Measurements from ENCODE around the gene RAE1. TPM values are rescaled to one million over a fixed set of nuclear protein-coding genes. Genes with fewer than 3 reads are reported as not detected.

RAE1 gene
- total RNA-seq, 1 experiment from 2014 or later = 53.1 TPM

DNA sequence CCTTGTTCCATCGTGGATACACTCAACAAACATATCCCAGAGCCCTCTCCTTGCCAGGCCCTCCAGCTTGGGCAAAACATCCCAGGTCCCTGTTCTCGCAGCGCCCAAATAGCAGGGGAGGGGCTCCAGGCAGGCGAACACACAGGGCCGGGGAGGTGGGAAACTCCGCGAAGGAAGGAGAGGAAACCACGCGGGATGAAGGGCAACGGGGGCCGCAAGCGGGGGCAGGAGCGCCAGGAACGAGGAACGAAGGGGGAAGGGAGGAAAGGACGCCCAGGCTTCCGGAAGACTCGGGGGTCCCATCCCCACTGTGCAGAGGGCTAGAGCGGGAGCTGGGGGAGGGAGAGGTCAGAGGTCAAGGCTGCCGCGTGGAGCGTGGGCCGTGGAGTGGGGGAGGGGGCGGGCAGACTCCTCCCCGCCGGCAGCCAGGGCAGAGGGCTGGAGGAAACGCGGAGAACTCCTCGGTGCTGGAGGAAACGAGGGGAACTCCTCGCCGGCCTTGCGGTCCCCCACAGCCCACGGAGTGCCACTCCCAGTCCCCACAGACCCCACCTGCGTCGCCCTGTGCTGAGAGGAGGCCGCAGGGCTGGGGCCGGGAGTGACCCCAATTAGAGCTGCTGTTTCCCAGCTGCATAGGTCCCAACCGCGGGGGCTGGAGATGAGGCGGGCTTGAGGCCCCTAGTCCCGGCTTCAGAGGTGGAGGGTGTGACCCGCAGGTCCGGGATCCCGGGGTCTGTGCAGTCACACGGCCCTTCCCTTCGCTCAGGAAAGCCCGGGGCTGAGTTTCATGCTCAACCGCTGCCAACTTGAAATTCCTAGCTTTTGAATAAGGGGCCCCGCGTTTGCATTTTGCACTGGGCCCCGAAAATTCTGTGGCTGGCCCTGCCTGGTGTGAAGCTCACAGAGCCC, 38.9 kb downstream of the RAE1 start:
- H3K4ac ChIP-seq (ENCODE audit: low read depth, low read length) = no peak overlapping the region
- no peak overlapping the region for H3K23ac ChIP-seq (ENCODE audit: insufficient read length, low read depth, low read length)
- H3K79me2 ChIP-seq (ENCODE audit: insufficient read depth, low read length) = no peaks in the 10 kb centered on the region; the same call in 1 of the 2 replicates
- H2BK15ac ChIP-seq (ENCODE audit: low read depth, low read length) = no peak overlapping the region
- peaks cover 3% of the 10 kb centered on the region for H3K79me1 ChIP-seq (ENCODE audit: insufficient read depth, low read depth, low read length, poor library complexity, severe bottlenecking)
- no peaks in the 10 kb centered on the region for H3K9me3 Mint-ChIP-seq
- no peak overlapping the region for H2BK20ac ChIP-seq (ENCODE audit: low read depth, low read length, poor library complexity, severe bottlenecking)
- H3T11ph ChIP-seq (ENCODE audit: low read length) = no peak overlapping the region
- H3K27ac Mint-ChIP-seq = peak overlapping the region in 2 of 3 experiments; percentile 82 to 83; a peak in 3 of 7 replicates
- no peak overlapping the region for H3K9ac ChIP-seq (ENCODE audit: extremely low read depth, insufficient read length, low read length)
- peaks cover 12 to 23% (median 20%) of the 10 kb centered on the region in 3 experiments; a peak in 6 of 7 replicates for H3K36me3 Mint-ChIP-seq (ENCODE audit: insufficient read depth in 1 of 3, low read depth in 3 of 3)
- H3K4me2 ChIP-seq (ENCODE audit: insufficient read depth, insufficient read length, low read length) = peak overlapping the region; percentile 73
- H3K27me3 ChIP-seq (ENCODE audit: insufficient read depth, low read length) = no peaks in the 10 kb centered on the region
- no peaks in the 10 kb centered on the region for H3K4me1 ChIP-seq (ENCODE audit: insufficient read depth, low read length)
- no peak overlapping the region for H4K91ac ChIP-seq (ENCODE audit: insufficient read length, low read depth, low read length)
- no peak overlapping the region for H2BK12ac ChIP-seq (ENCODE audit: insufficient read length, low read depth, low read length)
- peak overlapping the region; percentile 58 to 77 for H3K4me3 Mint-ChIP-seq
- peak overlapping the region; percentile 31 for H2BK120ac ChIP-seq (ENCODE audit: low read depth, low read length, poor library complexity, severe bottlenecking)
- no peaks in the 10 kb centered on the region for H3K9me3 ChIP-seq (ENCODE audit: control insufficient read depth, low read depth, low read length)
- H4K20me1 ChIP-seq (ENCODE audit: control insufficient read depth, insufficient read depth, insufficient read length) = no peaks in the 10 kb centered on the region
- DNase-seq = peak; percentile 60
- no peak overlapping the region for H2BK5ac ChIP-seq (ENCODE audit: insufficient read length, low read length)
- peaks cover 6% of the 10 kb centered on the region for H3K27me3 Mint-ChIP-seq (ENCODE audit: low read depth)
- H3K14ac ChIP-seq (ENCODE audit: insufficient read depth, low read length) = peak overlapping the region; percentile 77
- peak overlapping the region; percentile 74 for H3K18ac ChIP-seq (ENCODE audit: insufficient read length, low read depth, low read length)
- H3K27ac ChIP-seq (ENCODE audit: insufficient read length, low read depth, low read length) = no peak overlapping the region
- H3K56ac ChIP-seq (ENCODE audit: insufficient read length, low read depth, low read length) = no peak overlapping the region
- H4K8ac ChIP-seq (replicated peaks; ENCODE audit: insufficient read length, low read depth, low read length) = no peak overlapping the region
- TF ChIP-seq, protein P1, sequence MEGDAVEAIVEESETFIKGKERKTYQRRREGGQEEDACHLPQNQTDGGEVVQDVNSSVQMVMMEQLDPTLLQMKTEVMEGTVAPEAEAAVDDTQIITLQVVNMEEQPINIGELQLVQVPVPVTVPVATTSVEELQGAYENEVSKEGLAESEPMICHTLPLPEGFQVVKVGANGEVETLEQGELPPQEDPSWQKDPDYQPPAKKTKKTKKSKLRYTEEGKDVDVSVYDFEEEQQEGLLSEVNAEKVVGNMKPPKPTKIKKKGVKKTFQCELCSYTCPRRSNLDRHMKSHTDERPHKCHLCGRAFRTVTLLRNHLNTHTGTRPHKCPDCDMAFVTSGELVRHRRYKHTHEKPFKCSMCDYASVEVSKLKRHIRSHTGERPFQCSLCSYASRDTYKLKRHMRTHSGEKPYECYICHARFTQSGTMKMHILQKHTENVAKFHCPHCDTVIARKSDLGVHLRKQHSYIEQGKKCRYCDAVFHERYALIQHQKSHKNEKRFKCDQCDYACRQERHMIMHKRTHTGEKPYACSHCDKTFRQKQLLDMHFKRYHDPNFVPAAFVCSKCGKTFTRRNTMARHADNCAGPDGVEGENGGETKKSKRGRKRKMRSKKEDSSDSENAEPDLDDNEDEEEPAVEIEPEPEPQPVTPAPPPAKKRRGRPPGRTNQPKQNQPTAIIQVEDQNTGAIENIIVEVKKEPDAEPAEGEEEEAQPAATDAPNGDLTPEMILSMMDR (conservative IDR thresholded peaks at IDR 0.05) = no peak
- no CpG with 5 or more reads among the region's 52 CpGs for WGBS (ENCODE audit: extremely low coverage, insufficient read length, low lambda C conversion rate)
- H2AK5ac ChIP-seq (ENCODE audit: insufficient read length, low read length) = no peak overlapping the region
- H3K23me2 ChIP-seq (ENCODE audit: insufficient read length, low read depth, low read length, poor library complexity, severe bottlenecking) = peaks cover 24% of the 10 kb centered on the region
- H2AFZ ChIP-seq (ENCODE audit: low read length) = no peak overlapping the region
- H3K4me1 Mint-ChIP-seq = peaks cover 30 to 38% of the 10 kb centered on the region in 2 experiments
- H4K5ac ChIP-seq (ENCODE audit: insufficient read length, low read depth, low read length) = no peak overlapping the region
